SK-N-SH (cell line): Measurements from ENCODE around the gene SLC39A9. TPM values are rescaled to one million over a fixed set of nuclear protein-coding genes. Genes with fewer than 3 reads are reported as not detected.

Experiments used
- CTCF ChIA-PET: fragments of 300-600, 350-600 bp; formaldehyde crosslinking; extraction: SDS; loops from one replicate; lab custom pipeline; 2021; lab: Yijun Ruan, JAX
- POLR2A ChIA-PET: fragments of 350-600 bp; sonication (Branson Sonifier 250); formaldehyde crosslinking; extraction: SDS; loops from one replicate; lab custom pipeline; 2020; ENCODE audit warnings: antibody characterized with exemption, inconsistent platforms; lab: Yijun Ruan, JAX
- DNase-seq: peaks from one replicate; pipeline ENCODE4 v3.0.0; 2012
- H2AFZ ChIP-seq: fragments of 200-600 bp; sonication (generic); 2 replicates; pipeline ENCODE4 v1.8.1; 2016; ENCODE audit warnings: antibody characterized with exemption, mild to moderate bottlenecking, low read depth
- H3F3A ChIP-seq: fragments of 200-600 bp; sonication (generic); replicated peaks from 2 replicates; pipeline ENCODE3; 2016; ENCODE audit warnings: antibody characterized with exemption, mild to moderate bottlenecking; ENCODE audit not compliant: insufficient read depth
- H3K27ac ChIP-seq, 2 experiments: fragments of 200-500 bp in 1 of 2; fragments of 200-600 bp in 1 of 2; sonication (Bioruptor generic) in 1 of 2; sonication (generic), shearing (Covaris generic) in 1 of 2; 2 replicates each; pipeline versions ENCODE4 v1.5.1 to v1.6.1; 2014 to 2016; ENCODE audit warnings: low read depth in 2 of 2, inconsistent platforms in 1 of 2, low read length in 1 of 2, mild to moderate bottlenecking in 1 of 2, mixed read lengths in 1 of 2
- H3K27me3 ChIP-seq: fragments of 200-600 bp; sonication (generic), shearing (Covaris generic); 2 replicates; pipeline ENCODE4 v1.6.1; 2016; ENCODE audit warnings: mixed run types; ENCODE audit not compliant: insufficient read depth
- H3K36me3 ChIP-seq, 2 experiments: fragments of 200-500 bp in 1 of 2; fragments of 200-600 bp in 1 of 2; sonication (Bioruptor generic) in 1 of 2; sonication (generic) in 1 of 2; replicated peaks in 1 of 2; 2 replicates each; pipeline versions ENCODE3 to v1.5.1; 2014 to 2016; ENCODE audit warnings: low read length in 1 of 2, mild to moderate bottlenecking in 1 of 2; ENCODE audit not compliant: insufficient read depth in 2 of 2, control insufficient read depth in 1 of 2
- H3K4me1 ChIP-seq, 2 experiments: fragments of 200-500 bp in 1 of 2; fragments of 200-600 bp in 1 of 2; sonication (Bioruptor generic) in 1 of 2; sonication (generic), shearing (Covaris generic) in 1 of 2; 2 replicates each; pipeline versions ENCODE4 v1.5.1 to v1.6.1; 2014 to 2016; ENCODE audit warnings: low read depth in 1 of 2, low read length in 1 of 2, mixed run types in 1 of 2; ENCODE audit not compliant: insufficient read depth in 2 of 2, control insufficient read depth in 1 of 2
- H3K4me2 ChIP-seq: fragments of 200-600 bp; sonication (generic), shearing (Covaris generic); 2 replicates; pipeline ENCODE4 v1.6.1; 2017; ENCODE audit warnings: mixed run types
- H3K4me3 ChIP-seq, 2 experiments: fragments of 200-500 bp in 1 of 2; fragments of 200-600 bp in 1 of 2; sonication (Bioruptor generic) in 1 of 2; sonication (generic), shearing (Covaris generic) in 1 of 2; 2 replicates each; pipeline versions ENCODE4 v1.5.1 to v1.8.1; 2014 to 2016; ENCODE audit warnings: low read depth in 2 of 2, inconsistent platforms in 1 of 2, low read length in 1 of 2, mild to moderate bottlenecking in 1 of 2, mixed read lengths in 1 of 2, moderate library complexity in 1 of 2
- H3K79me2 ChIP-seq: fragments of 200-600 bp; sonication (generic); 2 replicates; pipeline ENCODE4 v1.8.1; 2017; ENCODE audit warnings: mild to moderate bottlenecking; ENCODE audit not compliant: insufficient read depth
- H3K9ac ChIP-seq: fragments of 200-600 bp; sonication (generic); 2 replicates; pipeline ENCODE4 v1.6.1; 2017; ENCODE audit warnings: mixed run types
- H3K9me2 ChIP-seq: fragments of 200-600 bp; sonication (generic); 2 replicates; pipeline ENCODE4 v1.6.1; 2017; ENCODE audit warnings: mixed run types
- H3K9me3 ChIP-seq: fragments of 200-600 bp; sonication (generic); 2 replicates; pipeline ENCODE4 v1.6.1; 2017; ENCODE audit warnings: mixed run types, mild to moderate bottlenecking, moderate library complexity
- H4K20me1 ChIP-seq: fragments of 200-600 bp; sonication (generic); 2 replicates; pipeline ENCODE4 v1.6.1; 2017; ENCODE audit warnings: mild to moderate bottlenecking, mixed run types; ENCODE audit not compliant: insufficient read depth
- ELF1 ChIP-seq: IDR thresholded peaks from 2 replicates; pipeline ENCODE4 v1.4.0; 2012
- GATA2 ChIP-seq: sonication (generic); formaldehyde crosslinking; IDR thresholded peaks from 2 replicates; pipeline ENCODE4 v1.5.0; 2020; ENCODE audit warnings: mild to moderate bottlenecking, missing genetic modification reagents
- JUND ChIP-seq: IDR thresholded peaks from 2 replicates; pipeline ENCODE4 v1.4.0; 2012
- NRF1 ChIP-seq: IDR thresholded peaks from 2 replicates; pipeline ENCODE4 v1.6.1; 2012; ENCODE audit warnings: low read depth, mild to moderate bottlenecking, low read length
- POLR2AphosphoS5 ChIP-seq: IDR thresholded peaks from 2 replicates; pipeline ENCODE4 v1.6.1; 2012; ENCODE audit warnings: low read depth, low read length
- SIN3A ChIP-seq: IDR thresholded peaks from 2 replicates; pipeline ENCODE4 v1.6.1; 2012; ENCODE audit warnings: low read depth, mild to moderate bottlenecking, low read length, moderate library complexity, borderline replicate concordance
- SMC3 ChIP-seq: IDR thresholded peaks from 2 replicates; pipeline ENCODE4 v1.6.1; 2012; ENCODE audit warnings: low read depth, low read length, improper control_type of control experiment
- TAF1 ChIP-seq: IDR thresholded peaks from 2 replicates; pipeline ENCODE4 v1.6.1; 2012; ENCODE audit warnings: low read depth, mild to moderate bottlenecking, low read length, moderate library complexity, borderline replicate concordance
- YY1 ChIP-seq: IDR thresholded peaks from 2 replicates; pipeline ENCODE4 v1.4.0; 2012; ENCODE audit warnings: low read depth, mild to moderate bottlenecking
- WGBS: methylation state at CpG from one replicate; pipeline ENCODE4 v1.1.6; 2017; ENCODE audit warnings: low lambda C conversion rate; 5-methylcytosine and 5-hydroxymethylcytosine counted together
- polyA plus RNA-seq, 3 experiments: library from polyadenylated mRNA; depleted of rRNA; stranded (reverse); fragments of >200 nt; gene quantifications; 2 replicates each; pipeline ENCODE4 v1.2.3, GENCODE V29; 2012
- TF ChIP-seq, protein P1 (sequence below): fragments of 150-350 bp; IDR thresholded peaks from 2 replicates; pipeline ENCODE4 v1.6.1; 2017; ENCODE audit warnings: antibody characterized with exemption, low read length, low read depth, borderline replicate concordance
- TF ChIP-seq, protein P2 (sequence below): IDR thresholded peaks from 2 replicates; pipeline ENCODE4 v1.4.0; 2012; ENCODE audit warnings: low read depth

SLC39A9 gene
- polyA plus RNA-seq, 1 of the 3 experiments (the other 2 are of a cell fraction) = 39.8 TPM

DNA sequence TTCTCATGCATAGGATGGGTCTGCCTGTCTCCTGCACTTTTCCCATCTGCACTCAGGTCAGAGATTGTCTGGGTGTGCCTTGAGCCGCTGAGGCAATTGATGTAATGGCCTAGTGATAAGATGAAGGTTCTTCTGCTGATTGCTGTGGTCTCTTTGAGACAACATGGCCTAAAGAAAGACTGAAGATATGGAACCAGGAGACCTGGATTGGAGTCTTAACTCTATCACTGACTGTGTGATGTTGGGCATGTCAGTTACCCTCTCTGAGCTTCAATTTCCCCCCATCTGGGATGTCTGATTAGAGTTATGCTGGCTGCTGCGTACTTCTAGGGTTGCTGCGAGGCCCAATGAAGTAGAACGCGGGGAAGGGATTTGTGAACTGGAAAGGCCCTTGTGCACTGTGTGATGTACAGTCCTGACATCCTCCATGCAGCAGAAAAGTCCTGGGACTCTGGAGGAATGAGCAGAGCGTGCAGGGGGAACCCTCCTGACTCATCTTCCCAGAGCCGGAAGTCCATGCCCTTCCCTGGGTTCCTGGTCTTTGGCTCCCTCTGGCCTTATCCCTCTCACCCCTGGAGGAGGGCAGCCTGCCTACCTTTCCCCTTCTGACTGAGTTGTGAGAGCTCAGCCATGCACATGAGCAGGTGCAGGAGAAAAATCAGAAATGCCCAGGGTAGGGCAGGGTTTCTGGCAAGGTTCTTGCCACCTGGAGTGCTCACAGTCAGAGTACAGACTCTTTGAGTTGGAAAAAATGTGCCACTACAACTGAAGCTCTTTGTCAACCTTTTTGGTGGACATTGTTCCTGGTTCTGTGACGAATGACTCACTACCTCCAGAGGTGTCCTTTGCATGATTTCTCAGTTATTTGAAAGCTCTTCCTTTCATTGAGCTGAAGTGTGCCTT, 107.1 kb downstream of the SLC39A9 start:
- POLR2A ChIA-PET = interaction anchor here (1.3 kb wide), 1 partner anchor 262 kb away, joined by 4 read pairs; the partner anchor contains the start of gene SRSF5
- Histone ChIP-seq H3K4me3 (no peak overlapping the region), H3K9me2 (no peaks in the 10 kb centered on the region), H4K20me1 (no peaks in the 10 kb centered on the region), H3K27ac (peak overlapping the region in 1 of 2 experiments; percentile 94; a peak in 2 of 4 replicates), H3K79me2 (no peaks in the 10 kb centered on the region), H3F3A (no peaks in the 10 kb centered on the region), H3K27me3 (no peaks in the 10 kb centered on the region), H3K9me3 (no peaks in the 10 kb centered on the region), H3K4me1 (peaks cover 0 to 39% of the 10 kb centered on the region in 2 experiments; a peak in 2 of 4 replicates), H3K9ac (no peak overlapping the region), H2AFZ (no peak overlapping the region), H3K4me2 (no peak overlapping the region), H3K36me3 (no peaks in the 10 kb centered on the region)
- CTCF ChIA-PET = interaction anchor here (1.1 to 5.2 kb wide), 6 partner anchors 10 to 69 kb away, joined by 4 to 40 read pairs (median 8); partner anchors contain the start of gene CCDC177
- 71% methylated on average over 8 of the region's 8 CpGs for WGBS
- DNase-seq = no peak
- TF ChIP-seq NRF1 (no peak), SIN3A (no peak), JUND (no peak), POLR2AphosphoS5 (no peak), TAF1 (no peak), YY1 (no peak)
- TF ChIP-seq, protein P1, sequence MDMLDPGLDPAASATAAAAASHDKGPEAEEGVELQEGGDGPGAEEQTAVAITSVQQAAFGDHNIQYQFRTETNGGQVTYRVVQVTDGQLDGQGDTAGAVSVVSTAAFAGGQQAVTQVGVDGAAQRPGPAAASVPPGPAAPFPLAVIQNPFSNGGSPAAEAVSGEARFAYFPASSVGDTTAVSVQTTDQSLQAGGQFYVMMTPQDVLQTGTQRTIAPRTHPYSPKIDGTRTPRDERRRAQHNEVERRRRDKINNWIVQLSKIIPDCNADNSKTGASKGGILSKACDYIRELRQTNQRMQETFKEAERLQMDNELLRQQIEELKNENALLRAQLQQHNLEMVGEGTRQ = no peak

DNA sequence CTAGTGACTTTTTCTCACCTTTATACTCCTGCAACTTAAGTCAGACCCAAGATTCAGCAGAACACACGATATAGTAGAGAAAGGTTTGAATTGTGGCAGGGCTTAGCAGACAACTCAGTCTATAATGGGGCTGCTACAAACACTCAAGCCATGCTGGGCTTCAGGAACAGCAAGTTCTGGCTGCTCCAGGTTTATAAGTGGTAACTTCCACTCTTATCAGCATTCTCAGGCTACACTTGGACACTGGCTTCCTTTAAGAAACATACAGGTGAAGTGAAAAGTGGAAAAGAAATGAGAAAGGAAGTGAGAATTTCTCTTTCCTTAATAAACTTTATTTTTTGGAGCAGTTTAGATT, 107.7 kb downstream of the SLC39A9 start:
- H3K27me3 ChIP-seq = no peaks in the 10 kb centered on the region
- no peak overlapping the region for H3K4me2 ChIP-seq
- CTCF ChIA-PET = interaction anchor here (5.2 kb wide), 1 partner anchor 13 kb away, joined by 40 read pairs; no protein-coding TSS in a partner anchor
- peaks cover 0 to 33% of the 10 kb centered on the region in 2 experiments; a peak in 2 of 4 replicates for H3K4me1 ChIP-seq
- H3K9ac ChIP-seq = no peak overlapping the region
- H4K20me1 ChIP-seq = no peaks in the 10 kb centered on the region
- no peak for DNase-seq
- no peaks in the 10 kb centered on the region for H3K9me3 ChIP-seq
- H2AFZ ChIP-seq = no peak overlapping the region
- no peaks in the 10 kb centered on the region for H3K79me2 ChIP-seq
- no peaks in the 10 kb centered on the region for H3F3A ChIP-seq
- WGBS = 56% methylated on average over 1 of the region's 1 CpG
- peak overlapping the region in 1 of 2 experiments; percentile 94; a peak in 1 of 4 replicates for H3K27ac ChIP-seq
- POLR2A ChIA-PET = interaction anchor here (1.3 kb wide), 1 partner anchor 261 kb away, joined by 4 read pairs; the partner anchor contains the start of gene SRSF5
- H3K36me3 ChIP-seq = no peaks in the 10 kb centered on the region
- H3K4me3 ChIP-seq = no peak overlapping the region
- no peaks in the 10 kb centered on the region for H3K9me2 ChIP-seq
- TF ChIP-seq NRF1 = no peak
- TF ChIP-seq, protein P2, sequence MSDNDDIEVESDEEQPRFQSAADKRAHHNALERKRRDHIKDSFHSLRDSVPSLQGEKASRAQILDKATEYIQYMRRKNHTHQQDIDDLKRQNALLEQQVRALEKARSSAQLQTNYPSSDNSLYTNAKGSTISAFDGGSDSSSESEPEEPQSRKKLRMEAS = no peak
- TF ChIP-seq POLR2AphosphoS5 = no peak
- TF ChIP-seq SMC3 = no peak
- TF ChIP-seq GATA2 (CRISPR knock-in tag) = no peak
- TF ChIP-seq ELF1 = no peak
- TF ChIP-seq, all 33 proteins: peak for 0

Other genes starting within 250 kb of the SLC39A9 start
- 26.7 and 29.2 TPM in 2 replicates for gene DCAF5, start 245.6 kb upstream of the SLC39A9 start, polyA plus RNA-seq (2012; rRNA removed)
- 15.1 and 20.1 TPM in 2 replicates for gene EXD2, start 207.2 kb upstream of the SLC39A9 start, polyA plus RNA-seq (2012; rRNA removed)
- 12.7 and 17.0 TPM in 2 replicates for gene GALNT16, start 138.5 kb upstream of the SLC39A9 start, polyA plus RNA-seq (2012; rRNA removed)
- gene ERH, start 393 bp upstream of the SLC39A9 start, polyA plus RNA-seq (2012; rRNA removed) = 186 and 228 TPM in 2 replicates
- gene PLEKHD1, start 86.0 kb downstream of the SLC39A9 start, polyA plus RNA-seq (2012; rRNA removed) = 0.03 and 0.05 TPM in 2 replicates
- not detected in 2 replicates for gene CCDC177, start 176.2 kb downstream of the SLC39A9 start, polyA plus RNA-seq (2012; rRNA removed)
- gene SUSD6, start 212.9 kb downstream of the SLC39A9 start, polyA plus RNA-seq (2012; rRNA removed) = 8.5 and 9.5 TPM in 2 replicates